Activated effector memory CD4-positive, alpha-beta T cell treated with anti-CD3 and anti-CD28 coated beads, Interleukin-2, amount 50 U/mL, for 16 hours (primary cell): ENCODE data around the gene DPP6.

Experiments used
- DNase-seq: peaks from one replicate; pipeline ENCODE4 v3.0.0-alpha.2; 2020

DPP6 gene

DNA sequence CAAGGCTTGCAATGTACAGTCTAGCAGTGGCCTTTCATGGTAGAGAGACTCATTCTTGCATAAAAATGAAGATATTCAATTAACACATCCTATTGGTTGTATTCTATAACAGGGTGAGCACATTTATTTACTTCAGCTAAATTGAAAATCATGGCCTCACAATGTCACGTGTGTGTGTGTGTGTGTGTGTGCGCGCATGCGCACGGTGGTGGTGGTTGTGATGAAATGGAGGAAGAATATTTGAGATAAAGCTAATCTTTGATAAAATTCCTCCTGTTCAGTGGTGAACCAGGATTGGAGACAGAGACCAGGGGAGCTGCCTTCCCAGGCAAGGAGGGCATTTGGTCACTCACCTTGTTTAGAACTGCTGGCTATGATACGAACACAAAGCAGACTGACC is 199.8 kb downstream of the DPP6 start:
- DNase-seq, result no peak

DNA sequence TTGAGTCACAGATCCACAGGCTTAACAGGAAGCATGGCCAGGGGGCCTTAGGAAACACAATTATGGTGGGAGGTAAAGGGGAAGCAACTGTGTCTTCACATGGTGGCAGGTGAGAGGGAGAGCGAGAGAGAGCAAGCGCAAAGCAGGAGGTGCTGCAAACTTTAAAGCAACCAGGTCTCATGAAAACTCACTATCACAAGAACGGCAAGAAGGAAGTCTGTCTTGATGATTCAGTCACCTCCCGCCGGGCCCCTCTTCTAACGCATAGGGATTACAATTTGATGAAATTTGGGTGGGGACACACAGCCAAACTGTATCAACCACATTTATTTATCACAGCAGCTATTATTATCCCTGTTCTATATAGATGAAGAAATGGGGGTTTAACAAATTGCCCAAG is 201.6 kb downstream of the DPP6 start:
- DNase-seq, result no peak

DNA sequence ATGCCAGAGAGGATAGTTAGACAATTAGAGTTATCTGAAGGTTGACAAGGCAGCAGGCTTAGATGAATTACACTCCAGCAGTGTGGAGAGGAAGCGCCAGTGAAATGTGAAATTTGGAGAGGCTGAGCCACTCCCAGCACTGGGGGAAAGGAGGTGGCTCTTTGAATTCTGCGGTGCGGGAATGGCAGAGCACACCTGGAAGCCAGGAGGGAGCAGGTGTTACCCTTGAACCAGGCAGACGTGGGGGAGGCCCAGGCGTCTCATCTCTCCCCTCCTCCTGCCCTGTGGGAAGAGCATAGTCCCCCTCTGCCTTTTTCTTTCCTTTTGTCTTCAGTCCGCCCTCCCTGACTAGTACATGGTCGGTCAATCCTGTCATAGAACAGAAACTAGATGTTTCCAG is 203.1 kb downstream of the DPP6 start:
- DNase-seq, result no peak

DNA sequence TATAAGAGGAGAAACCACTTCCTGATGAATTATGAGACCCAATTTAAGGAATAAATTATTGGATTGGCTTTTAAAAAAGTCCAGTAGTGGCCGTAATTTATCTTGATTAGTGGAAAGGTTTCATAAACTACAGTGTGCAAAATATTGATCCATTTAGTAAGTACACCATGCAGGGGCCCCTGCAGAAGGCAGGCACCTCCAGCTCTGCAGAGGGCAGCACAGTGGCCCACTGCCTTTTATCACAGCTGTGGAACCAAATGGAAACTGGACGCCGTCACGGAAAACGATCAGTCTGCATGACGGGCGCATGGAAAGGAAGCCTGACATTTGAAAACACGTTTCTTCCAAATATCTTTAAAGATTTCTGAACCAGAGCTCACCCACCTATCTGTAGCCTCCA is 204.0 kb downstream of the DPP6 start:
- DNase-seq, result no peak

DNA sequence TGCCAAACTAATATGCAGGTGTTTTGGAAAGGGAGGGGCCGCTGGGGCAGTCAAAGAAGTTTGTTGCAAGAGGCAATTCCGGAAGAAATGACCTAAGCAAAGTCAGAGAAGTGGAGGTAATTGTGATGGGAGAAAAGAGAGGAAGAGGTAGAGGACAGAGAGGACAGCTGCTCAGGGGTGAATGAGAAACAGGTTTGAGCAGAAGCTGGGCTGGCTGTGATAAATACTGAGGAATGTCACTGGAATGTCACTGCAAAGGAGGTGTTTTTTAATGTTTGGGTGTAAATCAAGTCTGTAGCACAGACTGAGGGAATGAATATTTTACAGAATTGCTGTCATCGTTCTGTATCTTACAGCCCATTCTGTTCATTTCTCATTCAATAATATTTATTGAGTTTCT is 207.2 kb downstream of the DPP6 start:
- no peak for DNase-seq

DNA sequence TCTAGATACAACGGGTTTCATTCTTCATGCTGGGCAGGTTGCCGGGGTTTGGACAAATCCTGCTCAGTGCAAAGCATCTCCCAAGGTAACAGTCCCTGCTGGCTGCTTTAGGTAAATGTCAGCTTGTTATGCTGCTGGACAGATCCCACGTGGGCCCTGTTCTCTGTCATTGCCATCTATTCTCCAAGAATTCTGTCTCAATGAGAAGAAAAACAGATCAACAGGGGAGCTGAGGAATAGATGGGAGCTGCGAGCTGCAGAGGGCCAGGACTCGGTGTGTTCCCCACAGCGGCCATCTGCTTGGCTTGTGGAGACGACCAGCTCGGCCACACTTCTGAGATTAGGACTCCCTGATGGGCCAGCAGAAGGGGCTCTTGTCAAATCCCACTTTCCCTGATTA is 235.2 kb downstream of the DPP6 start:
- no peak for DNase-seq

DNA sequence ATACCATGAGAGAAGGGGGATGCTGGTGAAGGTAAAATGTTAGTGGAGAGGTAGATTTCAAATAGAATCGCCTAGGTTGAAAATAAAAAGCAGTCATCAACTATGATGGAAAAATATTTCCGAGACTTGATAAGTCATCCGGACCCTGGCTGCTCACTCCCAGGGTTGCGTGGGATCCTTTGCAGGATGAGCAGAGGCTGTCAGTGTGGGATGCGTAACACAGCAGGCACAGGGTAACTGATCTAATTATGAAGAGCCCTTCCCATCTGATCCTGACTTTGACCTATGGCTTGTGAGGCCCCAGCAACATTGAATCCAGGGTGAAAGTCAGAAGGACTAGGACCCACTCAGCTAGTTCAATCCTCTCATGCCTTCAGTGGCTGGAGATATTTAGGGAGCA is 236.9 kb downstream of the DPP6 start:
- no peak for DNase-seq

DNA sequence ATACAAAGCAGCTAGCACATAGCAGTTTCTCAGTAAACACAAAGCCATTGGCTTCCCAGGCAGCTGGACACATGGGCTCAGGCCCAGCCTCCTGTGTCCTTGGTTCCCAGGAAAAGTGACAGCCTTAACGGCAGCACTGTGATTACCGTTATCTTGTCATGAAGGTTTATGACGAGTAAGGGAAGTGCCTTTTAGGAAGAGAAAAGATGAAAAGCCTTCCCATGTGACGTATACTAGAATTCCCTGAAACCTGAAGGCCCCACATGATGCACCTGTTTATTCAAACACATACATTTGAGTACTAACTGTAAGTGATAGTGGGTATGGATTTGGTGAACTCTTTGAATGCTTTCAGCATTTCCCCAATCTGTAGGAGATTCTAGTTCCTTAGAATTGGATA is 244.2 kb downstream of the DPP6 start:
- DNase-seq, result no peak

DNA sequence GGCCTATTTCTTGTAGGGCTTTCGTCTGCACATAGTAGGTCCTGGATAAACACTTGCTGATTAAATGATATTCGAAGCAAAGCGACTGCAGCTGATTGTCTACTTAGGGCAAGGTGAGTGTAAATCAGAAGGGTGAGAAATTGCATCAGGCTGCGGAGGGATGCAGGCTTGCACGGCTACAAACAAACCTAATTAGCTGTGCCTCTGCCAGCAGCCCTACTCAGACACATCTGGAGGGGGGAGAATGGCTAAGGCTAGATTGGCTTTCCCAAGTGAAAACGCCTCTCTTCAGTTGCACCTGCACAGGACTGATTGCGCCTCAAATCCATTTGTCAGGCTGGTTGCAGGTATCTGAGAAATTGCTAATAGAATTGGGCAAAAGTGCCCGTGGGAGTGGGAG is 247.5 kb downstream of the DPP6 start:
- DNase-seq, result no peak

DNA sequence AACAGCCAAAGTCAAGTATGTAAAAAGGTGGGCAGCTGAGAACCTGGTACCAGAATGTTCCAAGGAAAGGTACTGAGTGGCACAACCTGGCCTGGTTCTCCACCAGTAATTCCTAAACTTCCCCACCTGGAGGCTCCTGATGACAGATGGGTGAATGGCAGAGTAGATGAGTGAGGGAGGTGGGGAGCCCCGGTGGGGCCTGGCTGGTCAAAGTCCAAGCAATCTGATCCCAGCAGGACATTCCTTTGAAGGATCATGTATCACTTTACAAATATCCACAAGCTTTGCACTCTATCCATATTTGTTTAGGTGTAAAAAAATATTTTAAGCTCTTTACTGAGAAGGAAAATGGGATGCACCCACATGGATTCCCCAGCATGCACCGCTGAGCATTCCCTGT is 250.2 kb downstream of the DPP6 start:
- no peak for DNase-seq

DNA sequence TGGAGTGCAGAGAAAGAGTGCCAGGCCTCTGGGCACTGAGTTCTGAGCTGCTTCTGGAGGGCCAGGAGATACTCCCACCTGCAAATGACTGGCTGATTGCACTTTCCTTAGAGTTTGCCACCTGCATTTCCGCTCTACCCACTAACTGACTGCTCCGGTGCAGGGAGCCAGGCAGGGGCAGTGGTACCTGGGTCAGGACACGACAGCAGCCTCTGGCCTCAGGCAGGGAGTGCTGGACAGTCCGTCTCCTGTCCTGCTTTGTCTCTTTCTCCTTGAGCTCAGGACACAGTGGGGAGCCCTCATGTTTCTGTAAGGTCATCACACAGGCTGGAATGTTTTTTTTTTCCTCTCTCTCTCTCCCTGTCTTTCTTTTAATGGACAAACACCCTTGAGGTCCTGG is 252.0 kb downstream of the DPP6 start:
- no peak for DNase-seq

DNA sequence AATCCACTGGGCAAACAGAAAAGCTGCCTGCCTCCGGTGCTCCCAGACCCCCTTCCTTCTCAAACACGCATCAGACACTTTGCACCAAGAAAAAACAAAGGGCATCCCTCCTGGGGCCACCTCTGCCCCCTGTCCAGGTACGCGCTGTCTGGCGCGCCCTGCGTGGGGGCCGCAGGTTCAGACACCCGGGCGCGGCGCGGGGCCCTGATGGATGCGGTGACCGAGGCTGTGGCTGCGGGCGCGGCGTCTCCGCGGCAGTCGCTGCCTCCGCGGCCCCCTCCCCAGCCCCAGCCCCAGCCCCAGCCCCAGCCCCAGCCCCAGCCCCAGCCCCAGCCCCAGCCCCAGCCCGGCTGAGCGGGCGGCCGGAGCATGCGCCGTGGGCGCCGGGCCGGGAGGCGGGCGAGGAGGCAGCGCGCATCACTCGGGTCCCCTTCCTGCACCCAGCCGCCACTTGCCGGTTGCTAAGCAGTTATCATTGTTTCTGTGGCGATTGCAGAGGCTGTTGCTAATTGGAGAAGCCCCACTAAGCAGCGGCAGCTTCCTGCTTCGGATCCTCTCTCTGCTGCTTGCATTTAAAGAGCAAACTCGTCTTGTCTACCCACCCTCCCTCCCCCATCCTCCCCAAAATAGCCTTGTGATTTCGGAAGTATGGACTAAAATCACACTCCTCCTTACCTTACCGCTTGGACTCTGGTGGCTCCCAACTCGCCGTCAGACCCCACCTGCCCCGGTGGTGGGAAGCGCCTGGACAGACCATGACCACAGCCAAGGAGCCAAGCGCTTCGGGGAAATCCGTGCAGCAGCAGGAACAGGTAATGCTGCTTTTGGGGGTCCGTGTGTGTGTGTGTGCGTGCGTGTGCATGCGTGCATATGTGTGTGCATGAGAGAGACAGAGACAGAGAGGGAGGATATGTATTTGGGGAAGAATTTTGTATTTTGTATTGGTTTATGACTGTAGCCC is 252.8 kb downstream of the DPP6 start:
- no peak for DNase-seq

DNA sequence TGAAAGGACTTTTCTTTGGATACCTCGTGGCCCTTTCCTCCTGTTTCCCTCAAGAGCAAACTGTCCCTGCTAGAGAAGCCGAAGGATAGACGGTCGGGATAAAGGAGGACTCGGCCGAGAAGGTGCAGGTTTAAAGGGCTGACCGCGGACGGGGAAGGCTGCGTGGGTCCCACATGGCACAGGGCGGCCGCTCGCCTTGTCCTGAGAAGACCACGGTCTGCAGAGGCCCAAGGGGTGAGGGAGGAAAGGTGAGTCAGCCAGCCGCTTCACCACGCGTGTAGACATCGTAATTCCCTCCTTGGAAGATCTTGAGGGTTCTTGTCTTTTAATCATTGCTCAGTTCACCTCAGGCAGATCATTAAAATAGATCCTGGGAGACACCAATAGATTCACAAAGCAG is 253.8 kb downstream of the DPP6 start:
- no peak for DNase-seq

DNA sequence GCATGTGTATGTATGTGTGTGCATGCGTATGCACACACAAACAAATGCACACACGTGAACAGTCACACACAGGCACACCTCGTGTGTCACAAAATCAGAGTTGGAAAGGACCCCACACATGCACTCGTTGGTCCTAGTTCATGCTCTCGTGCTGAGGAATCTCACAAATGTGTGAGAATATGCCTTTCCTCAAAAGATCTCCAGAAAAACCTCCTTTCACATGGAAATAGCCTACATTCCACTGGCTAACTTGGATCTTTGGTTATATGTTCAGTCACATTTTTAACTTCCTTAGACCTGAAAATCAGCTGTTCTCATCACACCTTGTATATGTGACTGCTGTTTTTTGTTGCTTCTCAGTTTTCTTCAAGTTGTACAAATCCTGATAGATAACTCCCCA is 256.7 kb downstream of the DPP6 start:
- DNase-seq, result no peak

DNA sequence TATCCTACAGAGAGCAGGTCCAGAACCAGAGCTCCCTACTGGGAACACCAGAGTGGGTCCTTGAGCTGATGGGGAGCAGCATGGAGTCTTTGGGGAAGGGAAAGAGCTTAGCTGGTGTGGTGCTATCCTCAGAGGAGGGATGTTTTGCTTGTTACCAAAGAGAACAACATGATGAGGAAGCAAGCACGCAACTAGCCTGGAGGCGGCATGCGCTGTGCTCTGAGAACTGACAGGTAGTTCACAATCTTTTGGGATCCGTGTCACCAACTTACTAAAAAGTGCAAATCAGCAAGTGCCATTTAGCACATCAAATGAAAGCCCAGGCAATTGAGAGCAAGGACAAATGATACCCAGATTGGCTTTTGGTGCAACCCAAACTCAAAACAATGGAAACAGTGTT is 257.9 kb downstream of the DPP6 start:
- no peak for DNase-seq

DNA sequence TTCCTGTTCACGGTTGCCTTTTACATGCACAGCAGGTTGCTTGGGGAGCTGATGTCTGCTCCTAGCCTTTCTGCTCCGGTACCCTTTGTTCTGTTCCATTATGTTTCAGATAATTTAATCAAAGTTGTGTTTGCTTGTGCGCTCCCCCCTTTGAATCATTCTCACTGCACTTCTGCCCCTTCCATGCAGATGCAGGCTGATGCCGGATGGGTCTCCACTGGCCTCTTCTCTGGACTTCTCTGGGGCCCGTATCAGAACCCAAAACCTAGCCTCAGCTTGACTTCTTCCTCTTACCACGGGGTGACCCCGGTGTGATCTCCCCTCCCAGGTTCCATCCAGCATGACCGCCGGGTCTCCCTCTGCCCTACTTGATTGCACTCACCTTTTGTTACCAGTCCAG is 272.0 kb downstream of the DPP6 start:
- no peak for DNase-seq

DNA sequence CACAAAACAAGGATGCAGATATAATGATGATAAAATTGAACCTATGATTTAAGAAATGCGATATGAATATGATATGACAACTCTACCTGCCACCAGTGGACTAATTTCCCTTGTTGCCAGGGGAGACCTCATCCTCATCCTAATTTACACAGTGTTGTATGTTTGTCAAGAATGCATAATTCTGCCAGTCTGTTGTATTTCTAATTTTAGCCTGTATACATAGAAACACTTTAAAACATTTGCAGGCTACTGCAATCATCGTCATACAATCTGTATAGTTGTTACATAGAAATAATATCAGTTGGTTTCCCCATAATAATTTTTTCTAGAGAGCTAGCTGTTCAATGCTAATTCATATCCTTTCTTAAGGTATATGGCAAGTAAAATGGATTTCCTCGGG is 274.2 kb downstream of the DPP6 start:
- no peak for DNase-seq

DNA sequence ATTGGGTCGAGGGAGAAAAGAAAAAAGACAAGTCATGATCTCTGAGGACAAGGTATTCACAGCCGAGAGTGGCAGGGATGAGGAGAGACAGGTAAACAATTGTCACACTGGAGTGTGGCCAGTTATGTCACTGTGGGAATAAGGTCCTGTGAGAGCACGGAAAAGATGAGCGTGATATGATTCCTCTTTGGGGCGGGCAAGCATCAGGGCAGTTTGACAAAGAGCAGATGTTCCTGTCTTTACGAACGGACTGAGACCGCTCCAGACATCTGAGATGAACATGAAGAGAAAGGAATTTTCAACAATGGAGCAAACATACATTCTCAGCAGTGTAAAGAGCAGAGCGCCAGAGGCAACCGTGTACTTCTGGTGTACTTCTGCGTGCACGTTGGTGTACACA is 278.1 kb downstream of the DPP6 start:
- no peak for DNase-seq

DNA sequence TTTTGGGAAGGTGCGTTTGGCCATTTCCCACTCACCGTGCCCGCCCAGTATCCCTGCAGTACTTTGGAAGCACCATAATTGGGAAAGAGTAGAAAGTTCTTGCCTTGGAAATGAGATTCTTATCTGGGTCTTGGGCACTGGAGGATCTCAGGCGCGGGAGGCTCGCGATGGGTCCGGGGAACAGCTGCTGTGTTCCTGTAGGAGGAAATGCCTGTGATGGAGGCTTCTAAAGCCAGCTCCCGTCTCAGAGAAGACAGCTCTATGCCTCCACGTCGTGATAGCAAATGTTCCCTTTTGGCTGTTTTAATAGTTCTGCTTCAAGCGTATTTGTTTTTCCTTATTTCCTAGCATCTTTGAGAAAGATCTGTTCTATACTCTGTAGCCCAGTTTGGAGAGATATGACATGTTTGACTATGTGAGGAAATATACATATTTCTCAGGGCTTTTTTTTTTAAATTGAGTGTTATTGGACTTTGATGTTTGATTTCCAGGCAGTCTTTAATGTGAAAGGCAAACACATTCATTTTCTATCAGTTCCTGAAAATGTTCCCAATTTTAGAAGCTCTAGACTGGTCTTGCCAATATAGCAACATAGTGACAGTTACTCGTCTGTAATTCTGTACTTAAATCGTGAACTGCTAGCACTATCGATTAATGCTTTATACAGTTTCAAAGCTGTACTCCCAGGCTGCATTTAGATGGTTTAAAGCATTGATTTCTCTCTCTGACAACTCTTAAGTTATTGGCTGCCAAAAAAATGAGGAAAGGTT is 280.8 kb downstream of the DPP6 start:
- no peak for DNase-seq

DNA sequence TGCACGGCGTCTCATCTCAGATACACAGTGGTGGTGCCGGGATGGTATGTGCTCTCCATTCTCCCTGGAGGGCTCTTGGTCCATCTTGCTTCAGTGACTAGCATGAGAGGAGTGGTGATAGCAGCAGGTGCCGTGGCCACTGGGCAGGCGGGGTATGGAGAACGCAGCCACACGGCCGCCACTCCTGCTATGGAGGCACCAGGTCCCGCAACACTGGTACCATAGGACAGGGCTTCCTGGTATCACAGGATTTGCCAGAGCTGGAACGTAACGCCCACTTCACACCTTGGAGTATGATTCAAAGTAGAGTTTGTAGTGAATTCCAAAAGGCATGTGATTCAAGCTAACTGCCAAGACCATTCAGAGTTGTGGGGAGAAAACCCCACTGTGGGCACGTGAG is 284.1 kb downstream of the DPP6 start:
- no peak for DNase-seq

DNA sequence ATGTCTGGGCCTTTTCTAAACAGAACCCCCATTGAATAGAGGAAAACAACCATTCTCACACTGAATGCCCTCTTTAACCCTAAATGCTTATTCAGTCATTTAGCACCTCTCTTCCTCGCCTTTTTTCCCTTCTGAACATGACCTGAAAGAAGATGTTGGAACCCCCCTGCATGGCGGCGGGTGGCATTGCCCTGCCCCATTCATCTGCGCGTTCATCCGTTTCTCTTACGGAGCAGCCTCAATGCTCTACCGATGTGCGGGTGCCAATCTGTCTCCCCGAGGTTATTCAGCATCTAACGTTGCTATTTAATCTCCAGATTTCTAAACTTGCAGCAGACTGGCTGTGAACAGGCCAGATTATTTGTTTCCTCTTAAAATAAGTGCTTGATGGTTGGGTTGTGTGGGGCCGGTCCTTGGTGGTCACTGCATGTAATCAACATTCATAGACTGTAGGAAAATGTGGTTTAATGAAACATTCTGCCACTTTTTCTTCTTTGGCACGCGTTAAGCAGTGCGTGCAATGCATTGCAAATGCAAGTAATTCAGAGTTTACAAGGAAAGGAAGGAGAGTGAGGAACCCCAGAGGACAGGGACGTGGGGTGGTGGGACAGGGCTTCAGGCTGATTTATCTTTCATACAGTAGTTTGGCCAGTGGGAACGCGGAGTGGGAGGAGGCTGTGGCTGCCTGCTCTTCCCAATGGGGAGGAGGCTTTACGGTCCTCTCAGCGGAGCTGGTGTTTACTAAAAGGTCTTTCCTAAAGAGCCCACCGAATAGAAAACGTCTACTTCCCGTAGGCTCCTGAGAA is 286.7 kb downstream of the DPP6 start:
- no peak for DNase-seq

DNA sequence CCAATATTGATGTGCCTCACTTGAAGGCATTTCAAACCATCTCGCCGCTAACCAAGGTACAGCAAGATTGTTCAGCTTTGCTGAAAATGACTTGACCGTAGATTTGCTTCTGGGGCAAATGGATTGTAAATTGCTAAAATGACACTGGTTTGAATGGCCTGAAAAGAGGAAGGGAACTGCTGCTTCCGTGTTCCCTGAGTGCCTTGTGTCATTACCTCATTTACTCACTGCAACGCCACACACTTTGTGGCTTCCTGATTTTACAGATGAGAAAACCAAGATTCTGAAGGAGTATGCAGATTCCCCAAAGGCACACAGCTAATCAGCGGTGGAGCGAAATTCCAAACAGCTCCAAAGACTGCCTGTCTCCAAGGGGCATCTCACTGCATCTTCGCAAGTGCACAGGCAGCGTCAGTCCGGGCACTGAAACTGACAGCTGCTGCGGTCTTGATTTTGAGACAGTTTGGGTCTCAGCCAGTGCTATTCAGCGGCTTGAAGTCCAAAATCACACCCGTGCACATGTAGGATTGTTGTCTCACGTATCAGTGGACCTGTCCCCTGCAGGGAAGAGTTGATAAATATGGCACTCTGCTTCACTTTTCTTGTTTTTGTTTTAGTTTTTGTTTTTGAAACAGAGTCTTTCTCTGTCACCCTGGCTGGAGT is 290.9 kb downstream of the DPP6 start:
- no peak for DNase-seq
